H1 (cell line): Measurements from ENCODE around the gene HNRNPAB. TPM values are rescaled to one million over a fixed set of nuclear protein-coding genes. Genes with fewer than 3 reads are reported as not detected.

Experiments
- CTCF ChIA-PET: fragments of 300-600 bp; sonication (Branson Sonifier 250); formaldehyde crosslinking; loops from one replicate; lab custom pipeline; 2021; ENCODE audit not compliant: partially characterized antibody; lab: Charles Lee
- POLR2A ChIA-PET: fragments of 300-600 bp; sonication (Branson Sonifier 250); formaldehyde crosslinking; loops from one replicate; lab custom pipeline; 2021; ENCODE audit warnings: inconsistent platforms; ENCODE audit not compliant: partially characterized antibody; lab: Charles Lee
- DNase-seq, 2 experiments: peaks; one replicate each; pipeline versions ENCODE4 v3.0.0 to v3.0.0-alpha.2; 2010 to 2022; ENCODE audit warnings: low spot score in 2 of 2, low read depth in 1 of 2, mixed read lengths in 1 of 2
- FAIRE-seq: peaks from 2 replicates; lab custom pipeline; 2011; peaks lifted over from hg19 to GRCh38; lab: Jason Lieb, UNC
- H2AFZ ChIP-seq: 2 replicates; pipeline ENCODE4 v1.8.1; 2012; ENCODE audit warnings: low read length, inconsistent platforms
- H2AK5ac ChIP-seq: 2 replicates; pipeline ENCODE4 v1.6.1; 2013; ENCODE audit warnings: low read depth, low read length
- H2BK120ac ChIP-seq: replicated peaks from 2 replicates; pipeline ENCODE3; 2013; ENCODE audit warnings: low read depth, low read length, inconsistent platforms
- H2BK12ac ChIP-seq: 2 replicates; pipeline ENCODE4 v1.6.1; 2013; ENCODE audit warnings: low read depth, low read length
- H2BK15ac ChIP-seq: 2 replicates; pipeline ENCODE4 v1.6.1; 2013; ENCODE audit warnings: low read length
- H2BK20ac ChIP-seq: 2 replicates; pipeline ENCODE4 v1.6.1; 2013; ENCODE audit warnings: low read length
- H2BK5ac ChIP-seq: 2 replicates; pipeline ENCODE4 v1.6.1; 2013; ENCODE audit warnings: low read depth, low read length
- H3K14ac ChIP-seq: 2 replicates; pipeline ENCODE4 v1.6.1; 2013; ENCODE audit warnings: inconsistent platforms; ENCODE audit not compliant: insufficient read length
- H3K18ac ChIP-seq: 2 replicates; pipeline ENCODE4 v1.6.1; 2013; ENCODE audit warnings: low read length; ENCODE audit errors: extremely low read depth
- H3K23ac ChIP-seq: 2 replicates; pipeline ENCODE4 v1.6.1; 2013; ENCODE audit warnings: inconsistent platforms; ENCODE audit not compliant: insufficient read length
- H3K23me2 ChIP-seq: 2 replicates; pipeline ENCODE4 v1.6.1; 2013; ENCODE audit warnings: low read depth, low read length
- H3K27ac ChIP-seq: 2 replicates; pipeline ENCODE4 v1.6.1; 2011; ENCODE audit warnings: low read depth, low read length, inconsistent platforms
- H3K27me3 ChIP-seq, 4 experiments: replicated peaks in 1 of 4; 1 replicate in 1 of 4; 2 replicates in 3 of 4; pipeline versions ENCODE4 v1.6.1 to v1.8.1; 2011 to 2013; ENCODE audit warnings: low read length in 3 of 4, mild to moderate bottlenecking in 3 of 4, inconsistent platforms in 2 of 4, mixed read lengths in 2 of 4, moderate library complexity in 1 of 4; ENCODE audit not compliant: control insufficient read depth in 3 of 4, insufficient read depth in 3 of 4; ENCODE audit errors: extremely low read depth in 1 of 4
- H3K36me3 ChIP-seq, 4 experiments: 2 replicates each; pipeline versions ENCODE4 v1.6.1 to v1.8.1; 2011 to 2013; ENCODE audit warnings: mild to moderate bottlenecking in 4 of 4, low read length in 3 of 4, moderate library complexity in 2 of 4, control low read depth in 1 of 4, inconsistent platforms in 1 of 4; ENCODE audit not compliant: insufficient read depth in 4 of 4, control insufficient read depth in 2 of 4
- H3K4ac ChIP-seq: replicated peaks from 2 replicates; pipeline ENCODE3; 2013; ENCODE audit warnings: low read length, low read depth, mixed read lengths, inconsistent platforms; ENCODE audit not compliant: insufficient read length
- H3K4me1 ChIP-seq, 4 experiments: replicated peaks in 1 of 4; 1 replicate in 1 of 4; 2 replicates in 3 of 4; pipeline versions ENCODE4 v1.6.1 to v1.8.1; 2011 to 2013; ENCODE audit warnings: low read length in 3 of 4, inconsistent platforms in 2 of 4, mixed read lengths in 1 of 4; ENCODE audit not compliant: insufficient read depth in 4 of 4, control insufficient read depth in 3 of 4
- H3K4me2 ChIP-seq, 2 experiments: 2 replicates each; pipeline versions ENCODE4 v1.6.1 to v1.8.1; 2011 to 2013; ENCODE audit warnings: low read depth in 2 of 2, low read length in 2 of 2, control low read depth in 1 of 2, inconsistent platforms in 1 of 2, mild to moderate bottlenecking in 1 of 2; ENCODE audit not compliant: insufficient read depth in 1 of 2
- H3K4me3 ChIP-seq, 4 experiments: fragments of 200-600, 300-600 bp in 1 of 4; sonication (generic), shearing (Covaris generic), sonication (Bioruptor Twin) in 1 of 4; 2 replicates each; pipeline versions ENCODE4 v1.5.1 to v1.8.1; 2011 to 2016; ENCODE audit warnings: low read length in 4 of 4, low read depth in 3 of 4, control low read depth in 2 of 4, inconsistent platforms in 2 of 4, mild to moderate bottlenecking in 2 of 4, mixed read lengths in 1 of 4, moderate library complexity in 1 of 4; ENCODE audit not compliant: insufficient read depth in 2 of 4; ENCODE audit errors: extremely low read depth in 1 of 4
- H3K56ac ChIP-seq: replicated peaks from 2 replicates; pipeline ENCODE3; 2013; ENCODE audit warnings: low read depth, mild to moderate bottlenecking, mixed read lengths, low read length, inconsistent platforms; ENCODE audit not compliant: insufficient read length
- H3K79me1 ChIP-seq: 2 replicates; pipeline ENCODE4 v1.6.1; 2013; ENCODE audit warnings: low read depth, low read length, control low read depth
- H3K79me2 ChIP-seq, 2 experiments: 2 replicates each; pipeline versions ENCODE4 v1.6.1 to v1.8.1; 2012 to 2013; ENCODE audit warnings: low read length in 2 of 2, mild to moderate bottlenecking in 2 of 2, inconsistent platforms in 1 of 2; ENCODE audit not compliant: insufficient read depth in 2 of 2, control insufficient read depth in 1 of 2
- H3K9ac ChIP-seq, 4 experiments: replicated peaks in 1 of 4; 1 replicate in 1 of 4; 2 replicates in 3 of 4; pipeline versions ENCODE4 v1.6.1 to v1.8.1; 2011 to 2013; ENCODE audit warnings: low read depth in 3 of 4, low read length in 3 of 4, control low read depth in 2 of 4, mild to moderate bottlenecking in 2 of 4, moderate library complexity in 2 of 4, inconsistent platforms in 1 of 4; ENCODE audit errors: extremely low read depth in 1 of 4
- H3K9me3 ChIP-seq, 2 experiments: 2 replicates each; pipeline versions ENCODE4 v1.6.1 to v1.8.1; 2012 to 2013; ENCODE audit warnings: mild to moderate bottlenecking in 2 of 2, moderate library complexity in 2 of 2, control low read depth in 1 of 2, inconsistent platforms in 1 of 2, low read depth in 1 of 2, low read length in 1 of 2, mixed read lengths in 1 of 2; ENCODE audit not compliant: insufficient read depth in 2 of 2
- H4K20me1 ChIP-seq, 2 experiments: replicated peaks in 1 of 2; 2 replicates each; pipeline versions ENCODE3 to v1.8.1; 2011 to 2013; ENCODE audit warnings: inconsistent platforms in 2 of 2, low read length in 2 of 2, mild to moderate bottlenecking in 1 of 2; ENCODE audit not compliant: insufficient read depth in 2 of 2, control insufficient read depth in 1 of 2
- H4K5ac ChIP-seq: 2 replicates; pipeline ENCODE4 v1.6.1; 2013; ENCODE audit warnings: low read length, low read depth, mixed read lengths, inconsistent platforms; ENCODE audit not compliant: insufficient read length
- H4K8ac ChIP-seq: 2 replicates; pipeline ENCODE4 v1.8.0; 2013; ENCODE audit warnings: mild to moderate bottlenecking, moderate library complexity, low read length, inconsistent platforms; ENCODE audit not compliant: insufficient read depth; ENCODE audit errors: extremely low read depth
- H4K91ac ChIP-seq: replicated peaks from 2 replicates; pipeline ENCODE3; 2013; ENCODE audit warnings: low read length, mixed read lengths, inconsistent platforms; ENCODE audit not compliant: insufficient read length
- CHD2 ChIP-seq: IDR thresholded peaks from 2 replicates; pipeline ENCODE4 v1.6.1; 2012; ENCODE audit warnings: low read length, improper control_type of control experiment
- MAFK ChIP-seq: IDR thresholded peaks from 2 replicates; pipeline ENCODE4 v1.6.1; 2012; ENCODE audit warnings: low read depth, mild to moderate bottlenecking, improper control_type of control experiment, low read length
- POLR2AphosphoS5 ChIP-seq: IDR thresholded peaks from 2 replicates; pipeline ENCODE4 v1.6.1; 2011; ENCODE audit warnings: low read depth, low read length
- SAP30 ChIP-seq: fragments of 300-600 bp; sonication (generic); IDR thresholded peaks from 2 replicates; pipeline ENCODE4 v1.7.1; 2012; ENCODE audit warnings: low read length, moderate library complexity, mild to moderate bottlenecking, inconsistent platforms; ENCODE audit not compliant: insufficient read depth, insufficient replicate concordance
- SIRT6 ChIP-seq: IDR thresholded peaks from one replicate; pipeline ENCODE4 v1.7.1; 2012; ENCODE audit warnings: low read length, inconsistent platforms
- SP1 ChIP-seq: IDR thresholded peaks from 2 replicates; pipeline ENCODE4 v1.6.1; 2011; ENCODE audit warnings: low read depth, low read length
- ZNF274 ChIP-seq: IDR thresholded peaks from 2 replicates; pipeline ENCODE4 v1.7.0; 2012; ENCODE audit warnings: low read length, borderline replicate concordance; ENCODE audit errors: extremely low read depth
- WGBS, 2 experiments: shearing (Covaris generic) in 1 of 2; methylation state at CpG; one replicate each; pipeline versions ENCODE4 v1.1.6 to v1.1.7; 2013 to 2015; ENCODE audit warnings: low lambda C conversion rate in 2 of 2, mixed read lengths in 2 of 2, inconsistent platforms in 1 of 2, low coverage in 1 of 2, missing lambda C conversion rate in 1 of 2; ENCODE audit not compliant: insufficient replicate concordance in 2 of 2, insufficient coverage in 1 of 2, insufficient read length in 1 of 2; ENCODE audit errors: extremely low coverage in 1 of 2, missing lambda C conversion rate in 1 of 2; 5-methylcytosine and 5-hydroxymethylcytosine counted together
- polyA plus RNA-seq, 7 experiments: library from polyadenylated mRNA; depleted of rRNA in 3 of 7; stranded (reverse) in 5 of 7; unstranded in 2 of 7; fragments of >200 nt in 5 of 7; fragments of 200-250 nt in 2 of 7; gene quantifications; 1 replicate in 5 of 7; 2 replicates in 1 of 7; 4 replicates in 1 of 7; pipeline versions ENCODE4 v1.2.1 to v1.2.3, GENCODE V29; 2011 to 2013; ENCODE audit warnings: missing spikeins in 2 of 7, mixed read lengths in 2 of 7
- total RNA-seq: library from RNA; stranded (reverse); fragmentation: NEBNext Ultra II Directional; extraction: Animal tissue kit (Norgen Biotek cat#: 25700); gene quantifications from 2 replicates; pipeline ENCODE4 v1.2.1, GENCODE V29; 2021

HNRNPAB gene
- total and polyA plus RNA-seq, 2 of the 8 experiments (the other 6 are each of a cell fraction or from before 2014, with no cell fraction given): 373 to 563 TPM

DNA sequence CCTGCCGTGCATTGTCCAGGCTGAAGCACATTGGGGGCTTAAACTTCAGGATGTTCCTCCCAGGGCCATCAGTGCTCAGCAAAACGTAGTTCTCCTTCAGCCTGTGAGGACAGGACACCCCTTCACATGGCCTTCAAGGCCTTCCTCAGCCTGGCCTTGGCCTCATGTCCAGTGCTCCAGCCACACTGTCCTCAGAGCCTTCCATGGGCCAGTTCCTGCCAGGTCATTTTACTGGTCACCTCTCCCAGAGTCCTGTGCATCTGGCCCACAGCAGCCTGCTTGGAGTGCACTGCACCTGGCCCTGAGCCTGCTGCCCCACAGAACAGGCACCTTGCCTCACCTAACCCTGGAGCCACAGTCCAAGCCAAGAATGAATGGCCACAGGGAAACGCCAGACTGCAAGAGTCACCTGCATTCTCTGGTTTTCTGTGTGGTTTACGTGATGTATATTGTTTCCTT, 8.7 kb downstream of the HNRNPAB start:
- H3K36me3 ChIP-seq: peaks cover 37 to 92% (median 59%) of the 10 kb centered on the region in 4 experiments
- H3K9ac ChIP-seq: no peak overlapping the region
- H3K18ac ChIP-seq: no peak overlapping the region
- no peak overlapping the region for H2BK20ac ChIP-seq
- H2AFZ ChIP-seq: no peak overlapping the region
- no peaks in the 10 kb centered on the region for H3K23me2 ChIP-seq
- POLR2A ChIA-PET: interaction anchor here (0.8 to 31.3 kb wide), 13 partner anchors 6 to 274 kb away, joined by 3 to 985 read pairs (median 5); partner anchors contain the start of genes GMCL2, HNRNPAB, NHP2 and PHYKPL
- H3K4me2 ChIP-seq: no peak overlapping the region
- TF ChIP-seq SAP30: no peak
- TF ChIP-seq SP1: no peak
- no peak for TF ChIP-seq MAFK
- no peak for TF ChIP-seq ZNF274
- TF ChIP-seq POLR2AphosphoS5: peak; percentile 88
- no peak for TF ChIP-seq CHD2
- peak; percentile 80 for TF ChIP-seq SIRT6
- H2BK120ac ChIP-seq: no peak overlapping the region
- no peak for FAIRE-seq
- H3K4ac ChIP-seq: no peak overlapping the region
- no peak for DNase-seq
- H3K56ac ChIP-seq: no peak overlapping the region
- WGBS, 2 experiments: 78% methylated on average over 4 of the region's 4 CpGs; no CpG with 5 or more reads in 1 of the 2 experiments
- H3K4me3 ChIP-seq: no peak overlapping the region
- no peak overlapping the region for H4K5ac ChIP-seq
- H4K91ac ChIP-seq: no peak overlapping the region
- no peak overlapping the region for H2BK12ac ChIP-seq
- H3K27ac ChIP-seq: no peak overlapping the region
- H2AK5ac ChIP-seq: no peak overlapping the region
- H3K9me3 ChIP-seq: no peaks in the 10 kb centered on the region
- no peak overlapping the region for H2BK5ac ChIP-seq
- no peaks in the 10 kb centered on the region for H3K27me3 ChIP-seq
- H4K8ac ChIP-seq: no peak overlapping the region
- H3K23ac ChIP-seq: no peak overlapping the region
- H4K20me1 ChIP-seq: peaks cover 34 to 39% of the 10 kb centered on the region in 2 experiments
- peaks cover 0 to 12% of the 10 kb centered on the region in 2 experiments; a peak in 2 of 4 replicates for H3K79me2 ChIP-seq
- H3K14ac ChIP-seq: no peak overlapping the region
- H2BK15ac ChIP-seq: no peak overlapping the region
- CTCF ChIA-PET: interaction anchor here (0.6 to 2.6 kb wide), 8 partner anchors 11 to 138 kb away, joined by 3 to 8 read pairs (median 5); partner anchors contain the start of gene PHYKPL
- peaks cover 7% of the 10 kb centered on the region for H3K79me1 ChIP-seq
- H3K4me1 ChIP-seq: peaks cover 0 to 5% (median 1%) of the 10 kb centered on the region in 4 experiments; a peak in 2 of 7 replicates
